MCF 10A (cell line): ENCODE data around the gene AHCY. TPM values are rescaled to one million over a fixed set of nuclear protein-coding genes. Genes with fewer than 3 reads are reported as not detected.

ENCODE experiments used
- BruUV-seq: library from RNA; stranded (reverse); fragments of 400-500 nt; replicated peaks from 2 replicates; lab custom pipeline; 2021; lab: Mats Ljungman, UMichigan
- CTCF ChIA-PET: fragments of 300-600 bp; sonication (Branson Sonifier 250); formaldehyde crosslinking; extraction: SDS; loops from one replicate; lab custom pipeline; 2021; ENCODE audit warnings: antibody characterized with exemption, inconsistent platforms; lab: Yijun Ruan, JAX
- POLR2A ChIA-PET: fragments of 300-600, 350-650 bp; sonication (Branson Sonifier 250); formaldehyde crosslinking; extraction: SDS; loops from one replicate; lab custom pipeline; 2020; ENCODE audit warnings: antibody characterized with exemption, inconsistent platforms; lab: Yijun Ruan, JAX
- DNase-seq: peaks from one replicate; pipeline ENCODE4 v3.0.0-alpha.2; 2018; ENCODE audit not compliant: unreplicated experiment
- H3K27ac Mint-ChIP-seq: one replicate; pipeline ENCODE4 v1.8.0; 2022; ENCODE audit warnings: mild to moderate bottlenecking, low read depth, mixed read lengths; ENCODE audit not compliant: unreplicated experiment
- H3K27me3 Mint-ChIP-seq: one replicate; pipeline ENCODE4 v1.8.0; 2022; ENCODE audit warnings: mixed read lengths; ENCODE audit not compliant: insufficient read depth, unreplicated experiment
- H3K36me3 Mint-ChIP-seq: one replicate; pipeline ENCODE4 v1.8.0; 2022; ENCODE audit warnings: mild to moderate bottlenecking, moderate library complexity, mixed read lengths; ENCODE audit not compliant: insufficient read depth, unreplicated experiment
- H3K4me1 Mint-ChIP-seq: one replicate; pipeline ENCODE4 v1.8.0; 2022; ENCODE audit warnings: mixed read lengths; ENCODE audit not compliant: insufficient read depth, unreplicated experiment
- H3K4me3 Mint-ChIP-seq: one replicate; pipeline ENCODE4 v1.8.0; 2022; ENCODE audit warnings: mild to moderate bottlenecking, moderate library complexity, mixed read lengths; ENCODE audit not compliant: unreplicated experiment
- H3K9me3 Mint-ChIP-seq: one replicate; pipeline ENCODE4 v1.8.0; 2022; ENCODE audit warnings: mixed read lengths; ENCODE audit not compliant: unreplicated experiment
- CTCF ChIP-seq: fragments of 200-600 bp; IDR thresholded peaks from one replicate; pipeline ENCODE4 v1.8.0; 2022; ENCODE audit warnings: antibody characterized with exemption, mild to moderate bottlenecking; ENCODE audit not compliant: unreplicated experiment
- intact Hi-C: fragments of 100-400 bp; cut with micrococcal nuclease; formaldehyde crosslinking; loops from 2 replicates; pipeline ENCODE4 v1.14.1; 2022
- total RNA-seq: library from RNA; stranded (reverse); gene quantifications from 2 replicates; pipeline ENCODE4 v1.2.3, GENCODE V29; 2022

AHCY gene
- total RNA-seq, 1 experiment from 2014 or later = 175 TPM

DNA sequence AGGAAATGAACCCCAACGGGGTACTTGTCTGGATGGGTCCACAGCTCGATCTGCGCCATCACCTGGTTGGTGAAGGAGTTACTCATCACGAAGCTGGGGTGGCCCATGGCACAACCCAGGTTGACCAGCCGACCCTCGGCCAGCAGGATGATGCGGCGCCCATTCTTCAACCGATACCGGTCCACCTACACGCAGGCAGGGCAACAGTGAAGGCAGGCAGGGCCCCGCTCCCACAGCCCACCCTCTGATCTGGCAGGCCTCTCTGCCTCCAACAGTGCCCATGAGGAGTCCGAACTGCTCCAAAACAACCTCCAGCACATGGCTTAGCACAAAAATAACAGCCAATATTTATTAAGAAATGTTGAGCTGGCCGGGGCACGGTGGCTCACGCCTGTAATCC lies 17.7 kb downstream of the AHCY start:
- BruUV-seq = no TSS peak
- Mint-ChIP-seq H3K4me3 (no peak overlapping the region), H3K36me3 (peaks cover 84% of the 10 kb centered on the region), H3K4me1 (no peaks in the 10 kb centered on the region), H3K9me3 (no peaks in the 10 kb centered on the region), H3K27ac (no peak overlapping the region), H3K27me3 (no peaks in the 10 kb centered on the region)
- intact Hi-C loops = no loop called here
- ChIA-PET CTCF (interaction anchor here (0.7 to 2.0 kb wide), 2 partner anchors 94 to 108 kb away, joined by 3 to 5 read pairs; no protein-coding TSS in a partner anchor), POLR2A (no interaction called here)
- TF ChIP-seq CTCF = no peak
- DNase-seq = no peak

DNA sequence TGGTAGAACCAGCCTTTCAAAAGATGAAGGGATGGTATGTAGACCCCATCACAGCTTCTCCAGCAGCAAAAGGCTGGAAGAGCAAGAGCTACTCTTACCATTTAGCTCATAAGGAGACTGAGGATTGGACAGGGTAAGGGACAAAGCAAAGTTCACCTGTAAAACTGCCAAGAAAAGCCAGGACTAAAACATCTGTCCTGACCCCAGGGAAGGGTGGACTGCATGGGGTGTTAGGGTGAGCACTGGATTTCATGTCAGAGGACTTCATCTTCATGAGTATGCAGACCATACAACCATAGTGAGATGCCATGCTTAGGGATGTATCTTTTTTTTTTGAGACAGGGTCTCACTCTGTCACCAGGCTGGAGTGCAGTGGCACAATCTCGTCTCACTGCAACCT lies 19.3 kb downstream of the AHCY start:
- ChIA-PET POLR2A (no interaction called here), CTCF (no interaction called here)
- no peak for DNase-seq
- Mint-ChIP-seq H3K27ac (no peak overlapping the region), H3K27me3 (no peaks in the 10 kb centered on the region), H3K36me3 (peaks cover 82% of the 10 kb centered on the region), H3K9me3 (no peaks in the 10 kb centered on the region), H3K4me1 (no peaks in the 10 kb centered on the region), H3K4me3 (no peak overlapping the region)
- TF ChIP-seq CTCF = no peak
- no TSS peak for BruUV-seq
- intact Hi-C loops = no loop called here

GRCh38 chr20:34282041-34282440 lies 21.1 kb downstream of the AHCY start:
- no peak overlapping the region for H3K27ac Mint-ChIP-seq
- no peaks in the 10 kb centered on the region for H3K4me1 Mint-ChIP-seq
- peaks cover 93% of the 10 kb centered on the region for H3K36me3 Mint-ChIP-seq
- H3K27me3 Mint-ChIP-seq = no peaks in the 10 kb centered on the region
- H3K9me3 Mint-ChIP-seq = no peaks in the 10 kb centered on the region
- H3K4me3 Mint-ChIP-seq = no peak overlapping the region
- intact Hi-C loops = no loop called here
- no peak for TF ChIP-seq CTCF
- ChIA-PET POLR2A (no interaction called here), CTCF (interaction anchor here (1.5 kb wide), 1 partner anchor 30 kb away, joined by 3 read pairs; no protein-coding TSS in a partner anchor)
- no TSS peak for BruUV-seq
- no peak for DNase-seq

GRCh38 chr20:34281177-34281576 lies 22.0 kb downstream of the AHCY start:
- ChIA-PET POLR2A (no interaction called here), CTCF (interaction anchor here (1.1 kb wide), 2 partner anchors 16 to 21 kb away, joined by 3 read pairs; no protein-coding TSS in a partner anchor)
- TF ChIP-seq CTCF = no peak
- intact Hi-C loops = no loop called here
- Mint-ChIP-seq H3K9me3 (no peaks in the 10 kb centered on the region), H3K4me3 (no peak overlapping the region), H3K4me1 (no peaks in the 10 kb centered on the region), H3K36me3 (peaks cover 89% of the 10 kb centered on the region), H3K27ac (peak overlapping the region; percentile 16), H3K27me3 (no peaks in the 10 kb centered on the region)
- no peak for DNase-seq
- no TSS peak for BruUV-seq
